Measurements from ENCODE around the gene AIFM3. TPM values are rescaled to one million over a fixed set of nuclear protein-coding genes. Genes with fewer than 3 reads are reported as not detected.
A peak's percentile ranks its signal among the peaks of the same experiment; 100 is the strongest.

Gene AIFM3
- total and polyA plus RNA-seq, 3 experiments from 2014 or later: 0.16 to 0.33 TPM; not detected in 1

- Mint-ChIP-seq H3K27me3 (peaks cover 0 to 1% of the 10 kb centered on the region in 2 donors), H3K4me1 (peaks cover 6 to 15% (median 12%) of the 10 kb centered on the region in 3 donors), H3K4me3 (peak overlapping the region in 1 of 7 donors; percentile 6), H3K27ac (no peak overlapping the region), H3K9me3 (no peaks in the 10 kb centered on the region), H3K36me3 (peaks cover 0 to 74% (median 5%) of the 10 kb centered on the region in 3 donors)
- ChIA-PET POLR2A (no interaction called here), CTCF (no interaction called here)
- Histone ChIP-seq H3K27me3 (ENCODE audit: insufficient read depth, low read length, poor library complexity, severe bottlenecking) (no peaks in the 10 kb centered on the region), H3K9me3 (ENCODE audit: low read length) (no peaks in the 10 kb centered on the region), H3K4me1 (ENCODE audit: insufficient read depth, low read length) (peaks cover 2% of the 10 kb centered on the region), H3K27ac (ENCODE audit: low read depth, low read length) (no peak overlapping the region), H3K36me3 (ENCODE audit: insufficient read depth, low read length) (peaks cover 10% of the 10 kb centered on the region), H3K4me3 (ENCODE audit: low read length) (no peak overlapping the region)
- no peak for DNase-seq
Observed at GRCh38 chr22:20988573-20989322, 21.7 kb downstream of the AIFM3 start.

DNA sequence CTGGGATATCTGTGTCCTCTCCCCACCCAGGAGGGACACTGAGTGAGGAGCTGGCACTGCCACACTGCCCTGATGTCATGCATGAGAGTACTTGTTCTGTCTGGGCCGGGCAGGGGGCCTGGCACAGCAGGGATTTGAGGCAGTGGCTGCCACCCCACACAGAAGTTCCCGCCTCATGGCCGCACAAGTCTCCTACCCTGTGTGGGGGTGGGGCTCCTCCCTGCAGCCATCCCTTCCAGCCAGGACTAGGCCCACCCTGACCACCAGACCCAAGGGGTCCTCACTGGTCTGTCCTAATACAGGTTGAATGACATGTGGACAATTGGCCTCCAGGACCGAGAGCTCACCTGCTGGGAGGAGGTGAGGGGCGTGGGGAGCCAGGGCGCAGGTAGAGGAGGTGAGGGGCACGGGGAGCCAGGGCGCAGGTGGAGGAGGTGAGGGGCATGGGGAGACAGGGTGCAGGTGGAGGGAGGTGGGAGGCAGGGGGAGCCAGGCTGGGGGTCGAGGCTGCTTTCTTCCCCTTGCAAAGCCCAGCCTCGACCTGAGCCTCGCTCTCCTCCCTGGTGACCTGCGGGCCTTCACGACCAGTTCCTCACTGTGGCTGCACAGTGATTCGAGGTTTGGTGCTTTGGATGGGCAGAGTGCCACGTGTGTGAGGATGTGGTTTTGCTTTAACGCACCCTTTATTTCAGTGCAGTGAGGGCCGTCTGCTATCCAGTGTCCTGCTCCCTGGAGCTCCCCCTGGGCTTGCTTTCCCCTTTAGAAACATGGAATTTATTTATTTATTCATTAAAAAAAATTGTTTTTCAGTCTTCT is 22.5 kb downstream of the AIFM3 start:
- Mint-ChIP-seq H3K27me3 (peaks cover 0 to 1% of the 10 kb centered on the region in 2 donors), H3K27ac (peak overlapping the region in 1 of 8 donors; percentile 51), H3K4me3 (no peak overlapping the region), H3K4me1 (peaks cover 0 to 8% (median 6%) of the 10 kb centered on the region in 3 donors), H3K36me3 (peaks cover 0 to 69% (median 5%) of the 10 kb centered on the region in 3 donors), H3K9me3 (no peaks in the 10 kb centered on the region)
- POLR2A ChIA-PET: no interaction called here
- Histone ChIP-seq H3K4me3 (ENCODE audit: low read length) (no peak overlapping the region), H3K27ac (ENCODE audit: low read depth, low read length) (no peak overlapping the region), H3K36me3 (ENCODE audit: insufficient read depth, low read length) (peaks cover 7% of the 10 kb centered on the region), H3K9me3 (ENCODE audit: low read length) (no peaks in the 10 kb centered on the region), H3K27me3 (ENCODE audit: insufficient read depth, low read length, poor library complexity, severe bottlenecking) (no peaks in the 10 kb centered on the region), H3K4me1 (ENCODE audit: insufficient read depth, low read length) (no peaks in the 10 kb centered on the region)
- DNase-seq: no peak
- CTCF ChIA-PET: interaction anchor here (1.3 kb wide), 1 partner anchor 8 kb away, joined by 4 read pairs; the partner anchor contains the start of gene LZTR1

DNA sequence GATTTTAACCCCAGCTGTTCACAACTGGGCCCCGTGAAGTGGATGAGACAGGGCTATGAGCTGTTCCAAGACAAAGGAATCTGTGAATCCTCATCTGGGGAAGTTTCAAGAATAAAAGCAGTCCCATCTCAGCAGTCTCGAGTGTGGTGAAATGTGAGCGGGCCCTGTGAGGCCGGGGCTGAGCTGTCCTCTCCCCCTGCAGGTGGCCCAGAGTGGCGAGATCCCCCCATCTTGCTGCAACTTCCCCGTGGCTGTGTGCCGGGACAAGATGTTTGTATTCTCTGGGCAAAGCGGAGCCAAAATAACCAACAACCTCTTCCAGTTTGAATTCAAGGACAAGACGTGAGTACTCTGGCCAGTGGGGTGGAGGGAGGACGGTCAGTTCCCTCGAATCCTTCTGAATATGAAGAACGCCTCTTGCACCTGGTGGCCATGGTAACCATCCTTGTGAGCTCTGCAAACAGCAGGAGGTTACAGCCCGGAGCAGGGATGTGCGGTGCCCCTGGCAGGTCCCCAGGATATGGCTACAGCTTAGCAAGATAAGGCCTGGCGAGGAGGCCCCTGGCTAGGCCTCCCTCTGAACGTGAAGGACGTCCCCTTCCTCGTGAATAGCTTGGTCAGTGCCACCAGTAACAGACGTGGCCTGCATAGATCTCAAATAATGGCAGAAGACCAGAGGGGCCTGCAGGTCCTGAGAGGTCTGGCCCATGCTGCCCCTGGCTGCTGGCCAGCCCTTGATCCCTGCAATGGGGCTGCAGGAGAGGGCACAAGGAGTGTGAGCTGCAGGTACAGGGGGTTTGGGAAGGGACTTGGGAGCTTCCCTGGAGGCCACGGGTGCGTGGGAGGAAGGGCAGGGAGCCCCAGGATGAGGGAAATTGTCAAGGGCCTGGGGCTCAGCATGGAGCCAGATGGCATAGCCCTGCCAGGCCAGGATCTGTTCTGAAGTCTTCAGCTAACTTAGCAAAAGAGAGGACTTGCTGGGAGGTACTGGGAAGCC is 23.4 kb downstream of the AIFM3 start:
- no peak overlapping the region for H3K4me3 ChIP-seq (ENCODE audit: low read length)
- Mint-ChIP-seq H3K4me1 (peaks cover 0 to 8% (median 6%) of the 10 kb centered on the region in 3 donors), H3K36me3 (peaks cover 0 to 74% (median 5%) of the 10 kb centered on the region in 3 donors), H3K27me3 (peaks cover 0 to 1% of the 10 kb centered on the region in 2 donors), H3K4me3 (no peak overlapping the region), H3K9me3 (no peaks in the 10 kb centered on the region), H3K27ac (peak overlapping the region in 1 of 8 donors; percentile 77)
- H3K36me3 ChIP-seq (ENCODE audit: insufficient read depth, low read length): peaks cover 6% of the 10 kb centered on the region
- CTCF ChIA-PET: interaction anchor here (1.3 kb wide), 1 partner anchor 9 kb away, joined by 4 read pairs; the partner anchor contains the start of gene LZTR1
- POLR2A ChIA-PET: no interaction called here
- H3K27ac ChIP-seq (ENCODE audit: low read depth, low read length): no peak overlapping the region
- H3K9me3 ChIP-seq (ENCODE audit: low read length): no peaks in the 10 kb centered on the region
- no peaks in the 10 kb centered on the region for H3K4me1 ChIP-seq (ENCODE audit: insufficient read depth, low read length)
- no peak for DNase-seq
- H3K27me3 ChIP-seq (ENCODE audit: insufficient read depth, low read length, poor library complexity, severe bottlenecking): no peaks in the 10 kb centered on the region

DNA sequence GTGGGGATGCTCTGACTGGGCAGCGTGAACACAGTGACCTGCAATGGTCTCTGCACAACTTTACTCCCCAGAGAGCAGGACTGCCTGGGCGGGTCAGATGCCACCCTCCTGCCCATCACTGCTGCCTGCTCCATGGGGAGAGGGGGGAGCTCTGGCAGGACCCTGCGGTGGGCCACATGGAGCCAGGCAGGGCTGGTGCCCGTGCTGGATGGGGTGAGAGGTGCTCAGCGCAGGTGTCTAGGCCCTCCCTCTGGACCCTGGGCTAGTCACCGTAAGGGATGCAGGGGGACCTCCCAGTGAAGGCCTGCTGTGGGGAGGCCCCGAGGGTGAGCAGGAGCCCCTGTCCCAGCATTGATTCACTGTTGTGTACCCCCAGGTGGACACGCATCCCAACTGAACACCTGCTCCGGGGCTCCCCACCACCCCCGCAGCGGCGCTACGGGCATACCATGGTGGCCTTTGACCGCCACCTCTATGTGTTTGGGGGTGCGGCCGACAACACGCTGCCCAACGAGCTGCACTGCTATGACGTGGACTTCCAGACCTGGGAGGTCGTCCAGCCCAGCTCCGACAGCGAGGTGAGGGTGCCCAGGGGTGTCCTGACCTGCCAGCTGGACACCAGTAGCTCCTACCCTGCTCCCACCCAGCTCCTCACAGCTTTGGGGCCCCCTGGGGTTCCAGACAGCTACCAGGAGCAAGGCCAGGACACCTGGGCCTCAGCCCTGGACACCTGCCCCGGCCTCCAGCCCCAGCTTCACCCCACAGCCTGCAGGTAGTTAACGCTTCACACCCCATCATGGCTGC is 24.4 kb downstream of the AIFM3 start:
- H3K4me1 ChIP-seq (ENCODE audit: insufficient read depth, low read length): no peaks in the 10 kb centered on the region
- no peak overlapping the region for H3K27ac ChIP-seq (ENCODE audit: low read depth, low read length)
- Mint-ChIP-seq H3K4me3 (no peak overlapping the region), H3K9me3 (no peaks in the 10 kb centered on the region), H3K4me1 (peaks cover 0 to 8% (median 4%) of the 10 kb centered on the region in 3 donors), H3K27ac (peak overlapping the region in 1 of 8 donors; percentile 77), H3K36me3 (peaks cover 0 to 72% (median 2%) of the 10 kb centered on the region in 3 donors), H3K27me3 (peaks cover 0 to 1% of the 10 kb centered on the region in 2 donors)
- H3K27me3 ChIP-seq (ENCODE audit: insufficient read depth, low read length, poor library complexity, severe bottlenecking): no peaks in the 10 kb centered on the region
- POLR2A ChIA-PET: no interaction called here
- no peaks in the 10 kb centered on the region for H3K9me3 ChIP-seq (ENCODE audit: low read length)
- no peaks in the 10 kb centered on the region for H3K36me3 ChIP-seq (ENCODE audit: insufficient read depth, low read length)
- CTCF ChIA-PET: interaction anchor here (1.3 kb wide), 1 partner anchor 10 kb away, joined by 4 read pairs; the partner anchor contains the start of gene LZTR1
- no peak for DNase-seq
- H3K4me3 ChIP-seq (ENCODE audit: low read length): no peak overlapping the region

DNA sequence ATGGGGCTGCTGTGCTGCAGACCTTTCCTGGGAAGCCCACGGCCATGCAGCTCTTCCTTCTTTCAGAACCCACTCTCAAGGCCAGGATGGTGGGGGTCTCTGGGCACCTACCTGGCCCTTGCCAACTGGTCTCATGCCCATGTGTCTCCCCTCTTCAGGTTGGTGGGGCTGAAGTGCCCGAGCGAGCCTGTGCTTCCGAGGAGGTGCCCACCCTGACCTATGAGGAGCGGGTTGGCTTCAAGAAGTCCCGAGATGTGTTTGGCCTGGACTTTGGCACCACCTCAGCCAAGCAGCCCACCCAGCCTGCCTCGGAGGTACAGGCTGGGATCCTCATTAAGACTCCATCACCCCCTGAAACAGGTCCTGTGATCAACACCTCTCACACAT is 25.0 kb downstream of the AIFM3 start:
- H3K36me3 Mint-ChIP-seq: peaks cover 0 to 70% (median 2%) of the 10 kb centered on the region in 3 donors
- H3K9me3 Mint-ChIP-seq: no peaks in the 10 kb centered on the region
- Histone ChIP-seq H3K4me1 (ENCODE audit: insufficient read depth, low read length) (no peaks in the 10 kb centered on the region), H3K4me3 (ENCODE audit: low read length) (no peak overlapping the region), H3K36me3 (ENCODE audit: insufficient read depth, low read length) (no peaks in the 10 kb centered on the region), H3K27ac (ENCODE audit: low read depth, low read length) (no peak overlapping the region), H3K9me3 (ENCODE audit: low read length) (no peaks in the 10 kb centered on the region), H3K27me3 (ENCODE audit: insufficient read depth, low read length, poor library complexity, severe bottlenecking) (no peaks in the 10 kb centered on the region)
- peaks cover 0 to 1% of the 10 kb centered on the region in 2 donors for H3K27me3 Mint-ChIP-seq
- no peak overlapping the region for H3K4me3 Mint-ChIP-seq
- ChIA-PET POLR2A (no interaction called here), CTCF (no interaction called here)
- no peak for DNase-seq
- H3K27ac Mint-ChIP-seq: no peak overlapping the region
- peaks cover 0 to 8% (median 3%) of the 10 kb centered on the region in 3 donors for H3K4me1 Mint-ChIP-seq

DNA sequence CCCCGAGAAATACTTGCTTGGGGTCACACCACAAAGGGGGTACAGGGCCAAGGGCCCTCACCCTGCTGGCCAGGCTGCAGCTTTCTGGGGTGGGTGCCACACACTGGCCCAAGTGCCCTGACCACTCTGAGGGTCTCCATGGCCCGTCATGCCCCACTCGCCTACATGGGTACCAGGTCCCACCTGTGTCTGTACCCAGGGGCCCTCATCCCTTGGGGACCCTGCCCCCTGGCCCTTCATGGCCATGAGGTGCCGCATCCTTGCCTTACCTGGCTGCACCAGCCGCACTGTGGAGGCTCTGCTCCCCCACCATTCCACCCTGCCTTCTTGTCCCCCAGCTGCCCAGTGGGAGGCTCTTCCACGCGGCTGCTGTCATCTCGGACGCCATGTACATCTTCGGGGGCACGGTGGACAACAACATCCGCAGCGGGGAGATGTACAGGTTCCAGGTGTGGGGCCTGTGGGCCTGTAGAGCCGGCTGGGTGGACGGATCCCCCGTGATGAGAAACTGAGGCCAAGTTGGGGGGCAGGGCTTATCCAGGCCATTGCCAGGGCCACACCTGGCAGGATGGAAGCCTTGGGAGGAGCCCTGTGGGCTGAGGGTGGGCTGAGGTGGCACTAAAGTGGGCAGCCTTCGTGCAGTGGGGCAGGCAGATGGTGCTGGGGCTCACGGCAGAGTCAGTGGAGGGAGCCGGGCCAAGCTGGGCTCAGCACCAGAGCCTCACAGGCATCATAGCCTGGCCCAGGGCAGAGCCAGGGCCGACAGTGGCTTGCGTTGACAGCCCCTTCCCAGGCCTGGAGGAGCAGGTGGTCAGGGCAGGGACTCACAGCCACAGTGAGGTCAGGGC is 25.6 kb downstream of the AIFM3 start:
- Mint-ChIP-seq H3K27me3 (peaks cover 0 to 1% of the 10 kb centered on the region in 2 donors), H3K27ac (peak overlapping the region in 3 of 8 donors; percentile 21 to 55 (median 48)), H3K36me3 (peaks cover 0 to 70% (median 2%) of the 10 kb centered on the region in 3 donors), H3K4me3 (no peak overlapping the region), H3K4me1 (peaks cover 0 to 8% (median 3%) of the 10 kb centered on the region in 3 donors), H3K9me3 (no peaks in the 10 kb centered on the region)
- DNase-seq: no peak
- Histone ChIP-seq H3K4me3 (ENCODE audit: low read length) (no peak overlapping the region), H3K27me3 (ENCODE audit: insufficient read depth, low read length, poor library complexity, severe bottlenecking) (no peaks in the 10 kb centered on the region), H3K36me3 (ENCODE audit: insufficient read depth, low read length) (no peaks in the 10 kb centered on the region), H3K9me3 (ENCODE audit: low read length) (no peaks in the 10 kb centered on the region), H3K27ac (ENCODE audit: low read depth, low read length) (no peak overlapping the region), H3K4me1 (ENCODE audit: insufficient read depth, low read length) (no peaks in the 10 kb centered on the region)
- POLR2A ChIA-PET: no interaction called here
- CTCF ChIA-PET: no interaction called here
